HG03439 (cell line): Measurements from ENCODE around the gene TP53TG3D.
"Not testable (repeated sequence)": the region's sequence is repeated elsewhere in the genome, so short reads cannot be mapped to it uniquely, and the experiment has no call there.

Experiments used
- ATAC-seq: cut with Tn5 transposase; IDR thresholded peaks from one replicate; pipeline ENCODE4 v1.9.1; 2021; ENCODE audit warnings: mild to moderate bottlenecking, moderate library complexity; ENCODE audit not compliant: unreplicated experiment

The TP53TG3D gene

GRCh38 chr16:32252986-32253385 lies at the start of gene TP53TG3D:
TSS of gene TP53TG3D (plus strand) at chr16:32253286. CDS start at chr16:32253354, 68 bp downstream.
- ATAC-seq: not testable (repeated sequence)

- ATAC-seq: not testable (repeated sequence)
Measured at GRCh38 chr16:32253507-32253906, 421 bp downstream of the TP53TG3D start.

GRCh38 chr16:32261526-32261925 lies 8.4 kb downstream of the TP53TG3D start:
- not testable (repeated sequence) for ATAC-seq

- ATAC-seq: not testable (repeated sequence)
Measured at GRCh38 chr16:32263552-32263951, 10.5 kb downstream of the TP53TG3D start.

GRCh38 chr16:32281910-32282309 lies 28.8 kb downstream of the TP53TG3D start:
- ATAC-seq: not testable (repeated sequence)

GRCh38 chr16:32283024-32283423 lies 29.9 kb downstream of the TP53TG3D start:
- not testable (repeated sequence) for ATAC-seq

GRCh38 chr16:32283917-32284495 lies 30.9 kb downstream of the TP53TG3D start:
- ATAC-seq: not testable (repeated sequence)

GRCh38 chr16:32284800-32285796 lies 32.0 kb downstream of the TP53TG3D start:
- not testable (repeated sequence) for ATAC-seq

GRCh38 chr16:32286193-32286592 lies 33.1 kb downstream of the TP53TG3D start:
- not testable (repeated sequence) for ATAC-seq

GRCh38 chr16:32287743-32288142 lies 34.7 kb downstream of the TP53TG3D start:
- ATAC-seq: not testable (repeated sequence)

- not testable (repeated sequence) for ATAC-seq
Measured at GRCh38 chr16:32289197-32289596, 36.1 kb downstream of the TP53TG3D start.

- ATAC-seq: not testable (repeated sequence)
Measured at GRCh38 chr16:32302776-32303175, 49.7 kb downstream of the TP53TG3D start.
